ENCODE data around the gene COL26A1.
"Not testable (repeated sequence)": the region's sequence is repeated elsewhere in the genome, so short reads cannot be mapped to it uniquely, and the experiment has no call there.

DNA sequence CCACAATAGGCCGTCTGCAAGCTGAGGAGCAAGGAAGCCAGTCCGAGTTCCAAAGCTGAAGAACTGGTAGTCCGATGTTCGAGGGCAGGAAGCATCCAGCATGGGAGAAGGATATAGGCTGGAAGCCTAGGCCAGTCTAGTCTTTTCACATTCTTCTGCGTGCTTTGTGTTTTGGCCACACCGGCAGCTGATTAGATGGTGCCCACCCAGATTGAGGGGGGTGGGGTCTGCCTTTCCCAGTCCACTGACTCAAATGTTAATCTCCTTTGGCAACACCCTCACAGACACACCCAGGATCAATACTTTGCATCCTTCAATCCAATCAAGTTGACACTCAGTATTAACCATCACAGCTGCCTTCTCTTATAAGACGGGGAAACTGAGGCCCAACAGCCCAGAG is 142.8 kb downstream of the COL26A1 start:
- TF ChIP-seq, protein P1, sequence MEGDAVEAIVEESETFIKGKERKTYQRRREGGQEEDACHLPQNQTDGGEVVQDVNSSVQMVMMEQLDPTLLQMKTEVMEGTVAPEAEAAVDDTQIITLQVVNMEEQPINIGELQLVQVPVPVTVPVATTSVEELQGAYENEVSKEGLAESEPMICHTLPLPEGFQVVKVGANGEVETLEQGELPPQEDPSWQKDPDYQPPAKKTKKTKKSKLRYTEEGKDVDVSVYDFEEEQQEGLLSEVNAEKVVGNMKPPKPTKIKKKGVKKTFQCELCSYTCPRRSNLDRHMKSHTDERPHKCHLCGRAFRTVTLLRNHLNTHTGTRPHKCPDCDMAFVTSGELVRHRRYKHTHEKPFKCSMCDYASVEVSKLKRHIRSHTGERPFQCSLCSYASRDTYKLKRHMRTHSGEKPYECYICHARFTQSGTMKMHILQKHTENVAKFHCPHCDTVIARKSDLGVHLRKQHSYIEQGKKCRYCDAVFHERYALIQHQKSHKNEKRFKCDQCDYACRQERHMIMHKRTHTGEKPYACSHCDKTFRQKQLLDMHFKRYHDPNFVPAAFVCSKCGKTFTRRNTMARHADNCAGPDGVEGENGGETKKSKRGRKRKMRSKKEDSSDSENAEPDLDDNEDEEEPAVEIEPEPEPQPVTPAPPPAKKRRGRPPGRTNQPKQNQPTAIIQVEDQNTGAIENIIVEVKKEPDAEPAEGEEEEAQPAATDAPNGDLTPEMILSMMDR (IDR thresholded peaks at IDR 0.05), result not testable (repeated sequence)
- TF ChIP-seq ZFX (IDR thresholded peaks at IDR 0.05; ENCODE audit: borderline replicate concordance), result not testable (repeated sequence)
